ENCODE measurements around the gene SEMA3B. TPM values are rescaled to one million over a fixed set of nuclear protein-coding genes. Genes with fewer than 3 reads are reported as not detected.
"Not testable (repeated sequence)": the region's sequence is repeated elsewhere in the genome, so short reads cannot be mapped to it uniquely, and the experiment has no call there.

Gene SEMA3B
- total RNA-seq, 1 donor from 2014 or later: 22.1 TPM

GRCh38 chr3:50271314-50271936 is 2.5 kb downstream of the SEMA3B start:
- no peak for DNase-seq (ENCODE audit: low spot score)

GRCh38 chr3:50272538-50272910 is 3.6 kb downstream of the SEMA3B start:
- not testable (repeated sequence) for DNase-seq (ENCODE audit: low spot score)

GRCh38 chr3:50272911-50273688 is 4.2 kb downstream of the SEMA3B start:
- DNase-seq (ENCODE audit: low spot score): peak; percentile 98

GRCh38 chr3:50273689-50274065 is 4.7 kb downstream of the SEMA3B start:
- no peak for DNase-seq (ENCODE audit: low spot score)

- no peak for DNase-seq (ENCODE audit: low spot score)
These were observed 5.6 kb downstream of the SEMA3B start for GRCh38 chr3:50274371-50275104.

GRCh38 chr3:50275141-50275995 is 6.4 kb downstream of the SEMA3B start:
- DNase-seq (ENCODE audit: low spot score): no peak

GRCh38 chr3:50275996-50276761 is 7.2 kb downstream of the SEMA3B start:
- DNase-seq (ENCODE audit: low spot score): no peak

GRCh38 chr3:50276762-50277101 is 7.8 kb downstream of the SEMA3B start:
- no peak for DNase-seq (ENCODE audit: low spot score)

GRCh38 chr3:50278123-50278879 is 9.4 kb downstream of the SEMA3B start:
- no peak for DNase-seq (ENCODE audit: low spot score)

- no peak for DNase-seq (ENCODE audit: low spot score)
These were observed 9.9 kb downstream of the SEMA3B start, which contains the start of gene LSMEM2 for GRCh38 chr3:50278880-50279224. Gene LSMEM2, plus strand, starts transcription at chr3:50279087. Its CDS starts 27 bp downstream, at chr3:50279114.

- no peak for DNase-seq (ENCODE audit: low spot score)
These were observed 10.5 kb downstream of the SEMA3B start for GRCh38 chr3:50279255-50280016.

GRCh38 chr3:50284121-50284520 is 15.2 kb downstream of the SEMA3B start:
- DNase-seq (ENCODE audit: low spot score): not testable (repeated sequence)

- DNase-seq (ENCODE audit: low spot score): no peak
These were observed 17.6 kb downstream of the SEMA3B start for GRCh38 chr3:50286322-50287227.

GRCh38 chr3:50287262-50287661 is 18.3 kb downstream of the SEMA3B start:
- DNase-seq (ENCODE audit: low spot score): no peak

- no peak for DNase-seq (ENCODE audit: low spot score)
These were observed 19.6 kb downstream of the SEMA3B start for GRCh38 chr3:50288387-50289007.

GRCh38 chr3:50289130-50289529 is 20.2 kb downstream of the SEMA3B start:
- DNase-seq (ENCODE audit: low spot score): no peak

- no peak for DNase-seq (ENCODE audit: low spot score)
These were observed 21.3 kb downstream of the SEMA3B start for GRCh38 chr3:50290161-50290641.
